NB4 (cell line): ENCODE data around the gene SLC30A1.

Experiments
- TF ChIP-seq, protein P1 (sequence below): IDR thresholded peaks from 2 replicates; pipeline ENCODE4 v1.6.1; 2011; ENCODE audit warnings: low read depth, low read length
- TF ChIP-seq, protein P2 (sequence below): IDR thresholded peaks from one replicate; pipeline ENCODE4 v1.5.1; 2012; ENCODE audit warnings: low read depth, low read length

DNA sequence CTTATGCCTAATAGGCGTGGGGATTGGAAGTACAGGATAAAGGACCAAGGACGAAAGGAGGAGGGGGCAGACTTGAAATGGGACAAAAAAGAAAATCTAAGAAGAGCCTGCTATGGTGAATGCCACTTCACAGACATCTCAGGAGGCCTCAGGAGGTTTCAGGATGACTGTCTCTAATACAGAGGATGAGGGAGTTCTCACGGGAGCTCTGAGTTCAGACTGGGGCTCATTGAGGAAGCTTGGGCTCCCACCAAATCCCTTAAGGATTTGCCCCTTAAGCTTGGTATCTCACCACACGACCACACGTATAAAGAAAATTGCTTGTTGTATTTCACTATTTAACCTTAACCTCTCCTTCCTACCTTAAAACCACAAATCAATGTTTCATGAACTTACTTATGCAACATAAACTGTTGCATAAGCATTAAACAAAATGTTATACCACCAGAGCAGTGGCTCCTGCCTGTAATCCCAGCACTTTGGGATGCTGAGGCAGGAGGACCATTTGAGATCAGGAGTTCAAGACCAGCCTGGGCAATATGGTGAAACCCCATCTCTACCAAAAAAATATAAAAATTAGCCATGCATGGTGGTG, 12.4 kb downstream of the SLC30A1 start:
- TF ChIP-seq, protein P1, sequence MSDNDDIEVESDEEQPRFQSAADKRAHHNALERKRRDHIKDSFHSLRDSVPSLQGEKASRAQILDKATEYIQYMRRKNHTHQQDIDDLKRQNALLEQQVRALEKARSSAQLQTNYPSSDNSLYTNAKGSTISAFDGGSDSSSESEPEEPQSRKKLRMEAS: no peak
- TF ChIP-seq, protein P2, sequence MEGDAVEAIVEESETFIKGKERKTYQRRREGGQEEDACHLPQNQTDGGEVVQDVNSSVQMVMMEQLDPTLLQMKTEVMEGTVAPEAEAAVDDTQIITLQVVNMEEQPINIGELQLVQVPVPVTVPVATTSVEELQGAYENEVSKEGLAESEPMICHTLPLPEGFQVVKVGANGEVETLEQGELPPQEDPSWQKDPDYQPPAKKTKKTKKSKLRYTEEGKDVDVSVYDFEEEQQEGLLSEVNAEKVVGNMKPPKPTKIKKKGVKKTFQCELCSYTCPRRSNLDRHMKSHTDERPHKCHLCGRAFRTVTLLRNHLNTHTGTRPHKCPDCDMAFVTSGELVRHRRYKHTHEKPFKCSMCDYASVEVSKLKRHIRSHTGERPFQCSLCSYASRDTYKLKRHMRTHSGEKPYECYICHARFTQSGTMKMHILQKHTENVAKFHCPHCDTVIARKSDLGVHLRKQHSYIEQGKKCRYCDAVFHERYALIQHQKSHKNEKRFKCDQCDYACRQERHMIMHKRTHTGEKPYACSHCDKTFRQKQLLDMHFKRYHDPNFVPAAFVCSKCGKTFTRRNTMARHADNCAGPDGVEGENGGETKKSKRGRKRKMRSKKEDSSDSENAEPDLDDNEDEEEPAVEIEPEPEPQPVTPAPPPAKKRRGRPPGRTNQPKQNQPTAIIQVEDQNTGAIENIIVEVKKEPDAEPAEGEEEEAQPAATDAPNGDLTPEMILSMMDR: no peak
